Glutamatergic neuron (in vitro differentiated cells): Measurements from ENCODE around the gene ZNF277. TPM values are rescaled to one million over a fixed set of nuclear protein-coding genes. Genes with fewer than 3 reads are reported as not detected.

Experiments used
- DNase-seq: peaks from one replicate; pipeline ENCODE4 v3.0.0; 2022
- H3K27ac Mint-ChIP-seq: one replicate; pipeline ENCODE4 v1.8.0; 2020; ENCODE audit warnings: mild to moderate bottlenecking, mixed read lengths, inconsistent platforms; ENCODE audit not compliant: unreplicated experiment
- H3K27me3 Mint-ChIP-seq: one replicate; pipeline ENCODE4 v1.8.0; 2020; ENCODE audit warnings: mild to moderate bottlenecking, moderate library complexity, mixed read lengths, inconsistent platforms; ENCODE audit not compliant: unreplicated experiment
- H3K36me3 Mint-ChIP-seq: one replicate; pipeline ENCODE4 v1.8.0; 2020; ENCODE audit warnings: mild to moderate bottlenecking, mixed read lengths, inconsistent platforms; ENCODE audit not compliant: unreplicated experiment
- H3K4me1 Mint-ChIP-seq: one replicate; pipeline ENCODE4 v1.8.0; 2020; ENCODE audit warnings: mild to moderate bottlenecking, low read depth, mixed read lengths, inconsistent platforms; ENCODE audit not compliant: unreplicated experiment
- H3K4me3 Mint-ChIP-seq: one replicate; pipeline ENCODE4 v1.8.0; 2020; ENCODE audit warnings: mild to moderate bottlenecking, mixed read lengths, inconsistent platforms; ENCODE audit not compliant: unreplicated experiment
- H3K9me3 Mint-ChIP-seq: one replicate; pipeline ENCODE4 v1.8.0; 2020; ENCODE audit warnings: mild to moderate bottlenecking, moderate library complexity, mixed read lengths, inconsistent platforms; ENCODE audit not compliant: unreplicated experiment
- total RNA-seq: library from RNA; stranded (reverse); fragmentation: NEBNext Ultra II Directional; extraction: Animal tissue kit (Norgen Biotek cat#: 25700); gene quantifications from one replicate; pipeline ENCODE4 v1.2.1, GENCODE V29; 2021; ENCODE audit not compliant: unreplicated experiment
- TF ChIP-seq, protein P1 (sequence below): fragments of 200-600 bp; sonication (generic); IDR thresholded peaks from one replicate; pipeline ENCODE4 v1.5.0; 2021; ENCODE audit not compliant: partially characterized antibody, unreplicated experiment

Gene ZNF277
- total RNA-seq, 1 donor from 2014 or later = 27.0 TPM

DNA sequence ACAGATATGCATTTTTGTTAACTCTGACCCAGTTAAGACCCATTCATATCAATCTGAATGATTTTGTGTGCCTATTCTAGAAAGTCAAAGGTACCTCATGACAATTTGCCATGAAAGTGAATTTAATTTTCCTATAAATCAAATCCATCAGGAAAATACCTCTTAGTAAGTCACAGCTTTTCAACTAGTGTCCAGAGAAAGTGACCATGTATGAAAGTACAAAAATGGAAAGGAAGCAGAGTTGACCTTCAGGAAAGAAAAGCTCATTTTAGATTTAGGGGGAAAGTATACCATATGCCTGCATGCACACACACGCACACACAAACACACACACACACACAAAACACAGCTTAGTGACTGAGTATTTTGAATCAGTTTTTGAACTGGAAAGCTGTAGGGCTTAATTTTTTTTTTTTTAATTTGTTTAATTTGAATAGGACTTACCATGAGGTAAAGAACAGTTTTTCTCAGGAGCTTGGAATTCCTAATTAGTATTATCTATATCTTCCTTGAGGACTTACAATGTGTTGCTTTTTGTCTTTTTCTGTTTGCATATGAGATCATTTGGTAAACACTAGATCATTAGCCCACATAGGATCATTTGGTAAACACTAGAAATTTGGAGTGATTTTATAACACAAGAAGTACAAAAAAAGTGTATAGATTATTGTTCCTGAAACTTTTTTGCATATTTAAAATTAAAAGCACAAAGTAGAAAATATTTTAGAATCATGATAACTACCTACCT is 61.6 kb downstream of the ZNF277 start:
- H3K4me3 Mint-ChIP-seq = no peak overlapping the region
- no peak overlapping the region for H3K27ac Mint-ChIP-seq
- H3K27me3 Mint-ChIP-seq = no peaks in the 10 kb centered on the region
- no peaks in the 10 kb centered on the region for H3K9me3 Mint-ChIP-seq
- no peaks in the 10 kb centered on the region for H3K36me3 Mint-ChIP-seq
- TF ChIP-seq, protein P1, sequence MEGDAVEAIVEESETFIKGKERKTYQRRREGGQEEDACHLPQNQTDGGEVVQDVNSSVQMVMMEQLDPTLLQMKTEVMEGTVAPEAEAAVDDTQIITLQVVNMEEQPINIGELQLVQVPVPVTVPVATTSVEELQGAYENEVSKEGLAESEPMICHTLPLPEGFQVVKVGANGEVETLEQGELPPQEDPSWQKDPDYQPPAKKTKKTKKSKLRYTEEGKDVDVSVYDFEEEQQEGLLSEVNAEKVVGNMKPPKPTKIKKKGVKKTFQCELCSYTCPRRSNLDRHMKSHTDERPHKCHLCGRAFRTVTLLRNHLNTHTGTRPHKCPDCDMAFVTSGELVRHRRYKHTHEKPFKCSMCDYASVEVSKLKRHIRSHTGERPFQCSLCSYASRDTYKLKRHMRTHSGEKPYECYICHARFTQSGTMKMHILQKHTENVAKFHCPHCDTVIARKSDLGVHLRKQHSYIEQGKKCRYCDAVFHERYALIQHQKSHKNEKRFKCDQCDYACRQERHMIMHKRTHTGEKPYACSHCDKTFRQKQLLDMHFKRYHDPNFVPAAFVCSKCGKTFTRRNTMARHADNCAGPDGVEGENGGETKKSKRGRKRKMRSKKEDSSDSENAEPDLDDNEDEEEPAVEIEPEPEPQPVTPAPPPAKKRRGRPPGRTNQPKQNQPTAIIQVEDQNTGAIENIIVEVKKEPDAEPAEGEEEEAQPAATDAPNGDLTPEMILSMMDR = no peak
- DNase-seq = no peak
- peaks cover under 1% of the 10 kb centered on the region for H3K4me1 Mint-ChIP-seq

DNA sequence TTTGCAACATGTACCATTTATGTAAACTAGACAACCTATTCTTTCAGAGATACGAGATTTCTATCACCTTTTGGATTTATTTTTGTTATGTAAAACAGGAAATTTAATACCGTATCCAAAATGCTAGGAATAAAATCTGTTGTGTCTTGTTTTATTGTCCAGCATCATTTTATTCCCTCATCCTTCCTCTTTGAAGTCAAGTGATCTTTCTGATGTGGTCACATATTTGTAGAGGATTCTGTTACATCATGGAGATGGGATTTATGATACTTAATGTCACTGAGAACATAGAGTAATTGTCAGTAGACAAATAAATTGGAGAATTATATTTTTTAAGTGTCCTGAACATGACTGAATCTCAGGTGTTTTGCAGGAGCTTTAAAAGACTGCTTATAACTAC is 64.7 kb downstream of the ZNF277 start:
- Mint-ChIP-seq H3K27ac (no peak overlapping the region), H3K27me3 (no peaks in the 10 kb centered on the region)
- no peak for DNase-seq

DNA sequence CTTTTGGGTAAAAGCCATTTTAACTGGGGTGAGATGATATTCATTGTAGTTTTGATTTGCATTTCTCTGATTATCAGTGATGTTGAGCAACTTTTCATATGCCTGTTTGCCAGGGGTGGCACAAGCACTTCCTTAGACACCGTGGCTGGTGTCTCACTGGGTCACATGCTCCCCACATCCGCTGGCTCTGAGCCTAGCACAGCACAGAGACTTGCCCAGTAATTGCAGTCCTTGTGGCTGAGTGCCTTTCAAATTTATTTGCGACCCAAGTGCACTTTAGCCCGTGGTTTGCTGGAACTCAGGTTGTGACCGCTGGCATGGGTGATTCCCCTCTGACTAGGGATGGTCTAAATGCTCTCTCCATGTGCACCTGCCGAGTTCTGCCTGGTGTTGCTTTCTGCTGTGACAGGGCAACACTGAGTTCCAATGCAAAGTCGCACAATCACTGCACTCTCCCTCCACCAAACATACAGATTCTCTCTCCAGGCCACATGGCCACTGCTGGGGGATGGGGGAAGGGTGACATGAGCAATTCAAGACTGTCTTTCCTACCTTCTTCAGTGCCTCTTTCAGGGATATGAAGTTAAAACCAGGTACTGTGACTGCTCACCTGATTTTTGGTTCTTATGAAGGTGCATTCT is 66.5 kb downstream of the ZNF277 start:
- Mint-ChIP-seq H3K4me3 (no peak overlapping the region), H3K27me3 (no peaks in the 10 kb centered on the region), H3K9me3 (peaks cover 1% of the 10 kb centered on the region), H3K27ac (no peak overlapping the region), H3K4me1 (peaks cover 5% of the 10 kb centered on the region), H3K36me3 (no peaks in the 10 kb centered on the region)
- no peak for DNase-seq
- TF ChIP-seq, protein P1 = no peak

More for the DNA sequence above, 64.7 kb downstream of the ZNF277 start:
- H3K4me3 Mint-ChIP-seq = no peak overlapping the region
- peaks cover 1% of the 10 kb centered on the region for H3K9me3 Mint-ChIP-seq
- TF ChIP-seq, protein P1 = no peak
- peaks cover 5% of the 10 kb centered on the region for H3K4me1 Mint-ChIP-seq
- no peaks in the 10 kb centered on the region for H3K36me3 Mint-ChIP-seq

DNA sequence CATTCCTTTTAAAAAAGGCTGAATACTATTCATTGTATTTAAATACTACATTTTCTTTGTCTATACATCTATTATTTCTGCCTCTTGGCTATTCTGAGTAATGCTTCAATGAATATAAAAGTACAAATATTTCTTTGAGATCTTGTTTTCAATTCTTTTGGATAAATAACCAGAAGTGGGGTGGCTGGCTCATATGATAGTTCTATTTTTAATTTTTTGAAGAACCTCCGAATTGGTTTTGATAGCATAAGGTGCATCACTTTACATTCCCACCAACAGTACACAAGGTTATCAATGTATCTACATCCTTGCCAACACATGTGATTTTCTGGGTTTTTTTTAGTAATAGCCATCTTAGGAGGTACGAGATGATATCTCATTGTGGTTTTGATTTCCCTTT is 72.5 kb downstream of the ZNF277 start:
- no peak for DNase-seq
- Mint-ChIP-seq H3K4me3 (no peak overlapping the region), H3K36me3 (no peaks in the 10 kb centered on the region), H3K27me3 (no peaks in the 10 kb centered on the region), H3K4me1 (peaks cover 5% of the 10 kb centered on the region), H3K27ac (no peak overlapping the region), H3K9me3 (peaks cover 3% of the 10 kb centered on the region)
- TF ChIP-seq, protein P1 = no peak

DNA sequence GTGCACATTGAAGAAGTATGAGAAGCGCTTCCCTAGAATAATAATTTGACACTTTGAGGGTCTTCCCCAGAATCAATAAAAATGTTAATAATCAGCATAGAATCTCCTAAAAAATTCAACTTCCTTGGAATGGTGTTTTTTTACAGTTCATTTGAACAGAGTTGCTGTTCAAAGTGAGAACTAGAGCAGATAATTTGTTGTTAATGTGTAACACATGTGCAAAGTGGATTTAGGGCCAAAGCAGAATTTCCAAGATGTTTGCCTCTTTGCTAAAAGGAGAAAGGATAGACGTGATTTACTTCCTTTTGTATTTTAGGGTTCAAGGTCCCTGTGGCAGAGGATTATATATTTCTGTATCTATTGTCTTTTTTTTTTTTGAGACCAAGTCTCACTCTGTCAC is 73.8 kb downstream of the ZNF277 start:
- Mint-ChIP-seq H3K4me3 (no peak overlapping the region), H3K27me3 (no peaks in the 10 kb centered on the region), H3K36me3 (no peaks in the 10 kb centered on the region), H3K27ac (no peak overlapping the region), H3K9me3 (peaks cover 1% of the 10 kb centered on the region), H3K4me1 (peaks cover 5% of the 10 kb centered on the region)
- DNase-seq = no peak
- TF ChIP-seq, protein P1 = no peak
